ENCODE data around the gene SAMD5.

GRCh38 chr6:147563472-147563871 lies 55.0 kb downstream of the SAMD5 start:
- no peak for TF ChIP-seq FOXM1 (IDR thresholded peaks at IDR 0.05; ENCODE audit: borderline replicate concordance)
- no peak for TF ChIP-seq FOXA1 (IDR thresholded peaks at IDR 0.05)
- TF ChIP-seq SUZ12 (IDR thresholded peaks at IDR 0.05): no peak
- no peak for TF ChIP-seq TARDBP (IDR thresholded peaks at IDR 0.05)
- no peak for TF ChIP-seq FOXK2 (IDR thresholded peaks at IDR 0.05)
- no peak for TF ChIP-seq ZNF384 (IDR thresholded peaks at IDR 0.05)
- TF ChIP-seq SP1 (IDR thresholded peaks at IDR 0.05): no peak
- no peak for TF ChIP-seq BHLHE40 (IDR thresholded peaks at IDR 0.05; ENCODE audit: borderline replicate concordance)
- TF ChIP-seq ELF4 (IDR thresholded peaks at IDR 0.05): no peak
